ENCODE measurements around the gene CLPSL2.
A peak's percentile ranks its signal among the peaks of the same experiment; 100 is the strongest.

DNA sequence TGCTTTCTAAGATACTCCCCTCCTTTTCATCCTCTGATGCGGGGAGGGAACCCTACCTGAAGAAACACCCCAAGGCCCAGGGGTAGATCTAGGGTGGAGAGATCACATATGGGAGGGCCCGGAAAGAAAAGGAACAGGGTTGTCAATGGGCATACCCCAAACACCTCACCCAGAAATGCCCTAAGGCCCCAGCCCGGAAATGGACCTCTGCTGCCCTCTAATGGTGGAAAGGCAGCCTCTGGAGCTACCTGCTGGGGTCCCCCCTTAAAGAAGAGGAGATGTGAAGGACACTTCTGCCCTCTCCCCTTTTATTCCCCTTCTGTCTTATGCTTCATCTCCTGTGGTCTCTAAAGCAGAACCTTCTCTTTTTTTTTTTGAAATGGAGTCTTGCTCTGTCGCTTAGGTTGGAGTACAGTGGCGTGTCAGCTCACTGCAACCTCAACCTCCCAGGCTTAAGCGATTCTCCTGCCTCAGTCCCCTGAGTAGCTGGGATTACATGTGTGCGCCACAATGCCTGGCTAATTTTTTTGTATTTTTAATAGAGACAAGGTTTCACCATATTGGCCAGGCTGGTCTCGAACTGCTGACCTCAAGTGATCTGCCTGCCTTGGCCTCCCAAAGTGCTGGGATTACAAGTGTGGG is 40.0 kb upstream of the CLPSL2 start:
- peak; percentile 92 for TF ChIP-seq CTCF (IDR thresholded peaks at IDR 0.05; ENCODE audit: low read length)
- no peak for TF ChIP-seq EZH2 (optimal IDR thresholded peaks at IDR 0.05; ENCODE audit: low read depth, low read length)

All from MM.1S (cell line).